GM12878 (cell line): ENCODE results near the gene IKZF1. TPM values are rescaled to one million over a fixed set of nuclear protein-coding genes. Genes with fewer than 3 reads are reported as not detected.

Source experiments
- ATAC-seq: fragments of 200-7000 bp; cut with Tn5 transposase; 3 replicates; pipeline ENCODE4 v1.9.1; 2020; ENCODE audit warnings: mild to moderate bottlenecking, moderate library complexity
- BruUV-seq: library from RNA; stranded (reverse); fragments of 400-500 nt; replicated peaks from 2 replicates; lab custom pipeline; 2021; lab: Mats Ljungman, UMichigan
- CTCF ChIA-PET: fragments of 300-600 bp; sonication (Branson Sonifier 250); formaldehyde crosslinking; extraction: SDS; loops from one replicate; lab custom pipeline; 2021; ENCODE audit warnings: inconsistent platforms; lab: Yijun Ruan, JAX
- POLR2A ChIA-PET: fragments of 350-600 bp; formaldehyde crosslinking; extraction: SDS; loops from one replicate; lab custom pipeline; 2021; ENCODE audit warnings: inconsistent platforms; lab: Charles Lee
- RAD21 ChIA-PET: fragments of 300-600 bp; sonication (Branson Sonifier 250); formaldehyde crosslinking; loops from one replicate; lab custom pipeline; 2023; ENCODE audit warnings: antibody characterized with exemption; ENCODE audit not compliant: unreplicated experiment; lab: Charles Lee
- SMC1A ChIA-PET: fragments of 300-600 bp; sonication (Branson Sonifier 250); formaldehyde crosslinking; loops from one replicate; lab custom pipeline; 2023; ENCODE audit not compliant: unreplicated experiment, uncharacterized antibody; lab: Charles Lee
- DNase-seq: peaks from one replicate; pipeline ENCODE4 v3.0.0-alpha.2; 2011; ENCODE audit warnings: low read depth, low spot score
- FAIRE-seq: peaks from 3 replicates; lab custom pipeline; 2011; peaks lifted over from hg19 to GRCh38; lab: Jason Lieb, UNC
- H2AFZ ChIP-seq: 2 replicates; pipeline ENCODE4 v1.6.0; 2011; ENCODE audit warnings: low read depth, low read length, control low read depth; ENCODE audit not compliant: control insufficient read depth
- H3K27ac ChIP-seq: 2 replicates; pipeline ENCODE4 v1.5.1; 2011; ENCODE audit warnings: control low read depth; ENCODE audit not compliant: control insufficient read depth, insufficient read depth
- H3K27me3 ChIP-seq, 2 experiments: replicated peaks in 1 of 2; 2 replicates each; pipeline versions ENCODE4 v1.6.0 to v1.6.1; 2011; ENCODE audit warnings: low read length in 1 of 2; ENCODE audit not compliant: control insufficient read depth in 2 of 2, insufficient read depth in 2 of 2
- H3K36me3 ChIP-seq, 2 experiments: 2 replicates each; pipeline ENCODE4 v1.5.1; 2011; ENCODE audit warnings: low read length in 1 of 2; ENCODE audit not compliant: control insufficient read depth in 2 of 2, insufficient read depth in 2 of 2
- H3K4me1 ChIP-seq: 2 replicates; pipeline ENCODE4 v1.6.1; 2011; ENCODE audit warnings: mild to moderate bottlenecking, low read length, moderate library complexity, mixed read lengths; ENCODE audit not compliant: control insufficient read depth, insufficient read depth
- H3K4me2 ChIP-seq: 2 replicates; pipeline ENCODE4 v1.6.0; 2011; ENCODE audit warnings: control low read depth; ENCODE audit not compliant: control insufficient read depth, insufficient read depth
- H3K4me3 ChIP-seq: fragments of 200-600 bp; sonication (generic); 2 replicates; pipeline ENCODE4 v1.5.1; 2016
- H3K79me2 ChIP-seq: 2 replicates; pipeline ENCODE4 v1.6.0; 2011; ENCODE audit warnings: low read length; ENCODE audit not compliant: control insufficient read depth, insufficient read depth
- H3K9ac ChIP-seq: 2 replicates; pipeline ENCODE4 v1.8.0; 2011; ENCODE audit warnings: low read length, control low read depth, mixed read lengths; ENCODE audit not compliant: control insufficient read depth, insufficient read depth
- H3K9me3 ChIP-seq: replicated peaks from 3 replicates; pipeline ENCODE4 v1.5.1; 2011; ENCODE audit warnings: mild to moderate bottlenecking, low read length; ENCODE audit not compliant: control insufficient read depth, insufficient read depth
- H4K20me1 ChIP-seq: 2 replicates; pipeline ENCODE4 v1.6.0; 2011; ENCODE audit not compliant: control insufficient read depth, insufficient read depth
- ATF7 ChIP-seq: fragments of 450-650 bp; IDR thresholded peaks from 2 replicates; pipeline ENCODE4 v1.6.1; 2016; ENCODE audit warnings: low read depth, mild to moderate bottlenecking
- CBFB ChIP-seq: IDR thresholded peaks from 2 replicates; pipeline ENCODE4 v1.6.1; 2016; ENCODE audit warnings: antibody characterized with exemption, low read depth
- CBX3 ChIP-seq: fragments of 200-600 bp; sonication (generic); IDR thresholded peaks from 2 replicates; pipeline ENCODE4 v1.6.1; 2016; ENCODE audit warnings: low read depth, borderline replicate concordance
- CHD4 ChIP-seq: fragments of 200-600 bp; sonication (generic); IDR thresholded peaks from 2 replicates; pipeline ENCODE4 v1.6.1; 2016; ENCODE audit warnings: mild to moderate bottlenecking
- ESRRA ChIP-seq: IDR thresholded peaks from 2 replicates; pipeline ENCODE4 v1.6.1; 2012; ENCODE audit warnings: mild to moderate bottlenecking, low read length, improper control_type of control experiment
- GATAD2B ChIP-seq: fragments of 450-650 bp; conservative IDR thresholded peaks from 2 replicates; pipeline ENCODE4 v1.6.1; 2017; ENCODE audit warnings: low read depth, mild to moderate bottlenecking, moderate library complexity
- JUND ChIP-seq: IDR thresholded peaks from 2 replicates; pipeline ENCODE4 v1.6.1; 2012; ENCODE audit warnings: low read depth, mild to moderate bottlenecking, low read length, improper control_type of control experiment, moderate library complexity
- MTA3 ChIP-seq: IDR thresholded peaks from 2 replicates; pipeline ENCODE4 v1.6.1; 2012; ENCODE audit warnings: low read length, inconsistent platforms, borderline replicate concordance
- MXI1 ChIP-seq: fragments of 150-350 bp; IDR thresholded peaks from 2 replicates; pipeline ENCODE4 v1.6.1; 2011; ENCODE audit warnings: low read depth, mild to moderate bottlenecking, inconsistent platforms, low read length, improper control_type of control experiment
- NBN ChIP-seq: fragments of 450-650 bp; IDR thresholded peaks from 2 replicates; pipeline ENCODE4 v1.6.1; 2016
- NFXL1 ChIP-seq: fragments of 450-650 bp; IDR thresholded peaks from 2 replicates; pipeline ENCODE4 v1.6.1; 2017; ENCODE audit warnings: antibody characterized with exemption, mild to moderate bottlenecking, borderline replicate concordance
- NKRF ChIP-seq: fragments of 450-650 bp; conservative IDR thresholded peaks from 2 replicates; pipeline ENCODE4 v1.6.1; 2017; ENCODE audit warnings: mild to moderate bottlenecking, moderate library complexity
- SMAD1 ChIP-seq: fragments of 450-650 bp; IDR thresholded peaks from 2 replicates; pipeline ENCODE4 v1.6.1; 2018; ENCODE audit warnings: mild to moderate bottlenecking, low read depth; ENCODE audit not compliant: partially characterized antibody
- SMAD5 ChIP-seq: IDR thresholded peaks from 2 replicates; pipeline ENCODE4 v1.6.1; 2016; ENCODE audit warnings: antibody characterized with exemption, low read depth
- SREBF2 ChIP-seq: IDR thresholded peaks from 2 replicates; pipeline ENCODE4 v1.6.1; 2012; ENCODE audit warnings: mild to moderate bottlenecking, low read length
- SRF ChIP-seq, 2 experiments: IDR thresholded peaks; 2 replicates each; pipeline ENCODE4 v1.6.1; 2011; ENCODE audit warnings: low read depth in 2 of 2, low read length in 2 of 2, mild to moderate bottlenecking in 1 of 2, moderate library complexity in 1 of 2
- SUZ12 ChIP-seq: fragments of 200-600 bp; sonication (generic); IDR thresholded peaks from one replicate; pipeline ENCODE4 v1.6.1; 2018; ENCODE audit warnings: antibody characterized with exemption, mild to moderate bottlenecking; ENCODE audit not compliant: unreplicated experiment
- TCF3 ChIP-seq: IDR thresholded peaks from 2 replicates; pipeline ENCODE4 v1.6.1; 2012; ENCODE audit warnings: low read depth, mild to moderate bottlenecking, low read length, borderline replicate concordance; ENCODE audit not compliant: insufficient read depth
- ZSCAN29 ChIP-seq: fragments of 450-650 bp; IDR thresholded peaks from 2 replicates; pipeline ENCODE4 v1.6.1; 2017; ENCODE audit warnings: mild to moderate bottlenecking, moderate library complexity
- WGBS: methylation state at CpG from one replicate; pipeline ENCODE4 v1.1.6; 2016; ENCODE audit warnings: low lambda C conversion rate; ENCODE audit not compliant: insufficient replicate concordance, insufficient coverage; ENCODE audit errors: missing lambda C conversion rate; 5-methylcytosine and 5-hydroxymethylcytosine counted together
- in situ Hi-C: fragments of 300-500 bp; cut with MboI; formaldehyde crosslinking; loops from 9 replicates; pipeline ENCODE4 v1.14.3; 2018; ENCODE audit warnings: mixed read lengths
- intact Hi-C: fragments of 100-400 bp; cut with micrococcal nuclease; formaldehyde crosslinking; loops from one replicate; pipeline ENCODE4 v1.14.2; 2022; ENCODE audit not compliant: unreplicated experiment
- polyA plus RNA-seq, 11 experiments: library from polyadenylated mRNA; depleted of rRNA in 4 of 11; unstranded in 6 of 11; stranded (reverse) in 5 of 11; fragments of >200 nt; fragmentation: Nextera tagmentation in 4 of 11; fragmentation: Illumina TruSeq in 1 of 11; extraction: Ambion mirVana in 4 of 11; extraction: Trizol in 1 of 11; gene quantifications; 1 replicate in 1 of 11; 2 replicates in 10 of 11; pipeline versions ENCODE4 v1.2.1 to v1.2.3, GENCODE V29; 2011 to 2016; ENCODE audit warnings: inconsistent platforms in 2 of 11, missing spikeins in 2 of 11, low read depth in 1 of 11
- total RNA-seq, 4 experiments: library from RNA; depleted of rRNA in 3 of 4; stranded (reverse); fragments of >200 nt in 3 of 4; fragmentation: Illumina TruSeq in 1 of 4; extraction: Trizol in 1 of 4; gene quantifications; 2 replicates each; pipeline versions ENCODE4 v1.2.1 to v1.2.3, GENCODE V29; 2013 to 2021
- TF ChIP-seq, protein P1 (sequence below): IDR thresholded peaks from 2 replicates; pipeline ENCODE4 v1.6.1; 2011; ENCODE audit warnings: low read depth, low read length, improper control_type of control experiment, borderline replicate concordance

IKZF1 gene
- total and polyA plus RNA-seq, 10 of the 15 experiments (the other 5 are each of a cell fraction or from before 2014, with no cell fraction given), result 27.2 to 125 (median 71.6) TPM

DNA sequence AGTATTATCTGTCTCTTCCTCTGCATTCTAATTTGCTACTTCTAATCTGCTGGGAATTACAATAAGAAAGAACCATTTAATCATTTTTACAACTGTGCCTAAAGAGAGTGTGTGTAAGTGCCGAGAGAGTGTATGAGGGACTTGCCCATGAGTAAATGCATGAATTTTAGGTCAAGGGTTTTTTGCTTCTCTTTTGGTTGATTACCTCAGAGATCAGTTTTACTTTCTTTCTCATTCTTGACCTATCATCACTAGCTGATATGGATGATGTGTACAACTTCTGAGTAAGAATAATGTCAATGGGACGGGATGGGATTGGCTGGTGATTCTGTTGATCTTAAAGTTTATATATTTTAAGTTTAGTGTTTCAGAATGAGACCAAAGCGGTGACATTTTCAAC is 47.8 kb downstream of the IKZF1 start (continued):
- TF ChIP-seq NFXL1, result no peak
- peak; percentile 46; the same call in 1 of the 2 replicates for TF ChIP-seq JUND
- no peak for TF ChIP-seq NKRF
- no peak for TF ChIP-seq TCF3
- peak; percentile 54; the same call in 1 of the 2 replicates for TF ChIP-seq CBFB
- TF ChIP-seq GATAD2B, result no peak
- peak; percentile 54; the same call in 1 of the 2 replicates for TF ChIP-seq NBN
- no peak for TF ChIP-seq ZSCAN29
- no peak for TF ChIP-seq SRF (IDR thresholded peaks at IDR 0.05; ENCODE audit: low read depth in 2 of 2, low read length in 2 of 2)
- no peak for TF ChIP-seq MTA3
- TF ChIP-seq ATF7, result peak; percentile 93
- TF ChIP-seq, all 136 proteins: peak for 34

DNA sequence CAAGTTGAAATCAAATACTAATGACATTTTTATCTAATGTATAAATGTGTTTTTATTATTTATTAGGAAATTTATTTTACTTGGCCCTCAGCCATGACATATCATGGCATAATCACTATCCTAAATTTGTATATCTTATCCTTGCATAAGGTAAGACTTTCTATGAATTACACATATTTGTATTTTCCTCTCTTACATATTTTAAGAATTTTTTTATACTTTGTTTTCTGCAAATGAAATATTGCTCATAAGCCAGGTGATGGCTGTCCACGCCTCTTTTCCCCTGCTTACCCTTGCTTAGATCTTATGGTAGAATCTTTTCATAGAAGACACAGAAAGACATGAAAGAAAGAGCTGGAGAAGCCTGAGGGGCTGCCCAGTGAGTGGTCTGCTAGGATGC is 48.2 kb downstream of the IKZF1 start:
- RAD21 ChIA-PET, result interaction anchor here (1.0 to 4.8 kb wide), 13 partner anchors 15 to 146 kb away, joined by 3 to 42 read pairs (median 8); no protein-coding TSS in a partner anchor
- FAIRE-seq (no peak), DNase-seq (no peak), ATAC-seq (no peak)
- TF ChIP-seq CBX3 (no peak), SMAD5 (no peak), TCF3 (no peak), CHD4 (no peak), SUZ12 (no peak), ESRRA (no peak), MXI1 (no peak), SMAD1 (no peak), SREBF2 (no peak)
- TF ChIP-seq, protein P1, sequence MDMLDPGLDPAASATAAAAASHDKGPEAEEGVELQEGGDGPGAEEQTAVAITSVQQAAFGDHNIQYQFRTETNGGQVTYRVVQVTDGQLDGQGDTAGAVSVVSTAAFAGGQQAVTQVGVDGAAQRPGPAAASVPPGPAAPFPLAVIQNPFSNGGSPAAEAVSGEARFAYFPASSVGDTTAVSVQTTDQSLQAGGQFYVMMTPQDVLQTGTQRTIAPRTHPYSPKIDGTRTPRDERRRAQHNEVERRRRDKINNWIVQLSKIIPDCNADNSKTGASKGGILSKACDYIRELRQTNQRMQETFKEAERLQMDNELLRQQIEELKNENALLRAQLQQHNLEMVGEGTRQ, result no peak
- CTCF ChIA-PET, result interaction anchor here (0.9 to 9.0 kb wide), 9 partner anchors 14 to 209 kb away, joined by 3 to 50 read pairs (median 6); no protein-coding TSS in a partner anchor
- peak overlapping the region; percentile 86 for H3K27ac ChIP-seq
- POLR2A ChIA-PET, result interaction anchor here (0.7 to 1.7 kb wide), 6 partner anchors 14 to 205 kb away, joined by 3 to 10 read pairs (median 4); no protein-coding TSS in a partner anchor
- 50% methylated on average over 1 of the region's 1 CpG for WGBS
- BruUV-seq, result no TSS peak
- H4K20me1 ChIP-seq, result no peaks in the 10 kb centered on the region
- no peaks in the 10 kb centered on the region for H3K27me3 ChIP-seq
- peaks cover 20% of the 10 kb centered on the region for H3K79me2 ChIP-seq
- H3K4me1 ChIP-seq, result peaks cover 31% of the 10 kb centered on the region
- peak overlapping the region; percentile 38 for H3K4me2 ChIP-seq
- H3K4me3 ChIP-seq, result no peak overlapping the region
- SMC1A ChIA-PET, result interaction anchor here (0.7 to 7.0 kb wide), 23 partner anchors 12 to 209 kb away, joined by 3 to 80 read pairs (median 7); partner anchors contain the start of gene IKZF1
- H3K36me3 ChIP-seq, result peaks cover 2 to 27% of the 10 kb centered on the region in 2 experiments
- H3K9me3 ChIP-seq, result no peaks in the 10 kb centered on the region
- peak overlapping the region; percentile 7; the same call in 1 of the 2 replicates for H3K9ac ChIP-seq
- H2AFZ ChIP-seq, result no peak overlapping the region
- in situ Hi-C loops, result no loop called here
- intact Hi-C loops, result loop anchor here (2.0 kb wide), 1 partner anchor 44 kb away; no protein-coding TSS in a partner anchor
